IMR-90 (cell line): ENCODE data around the gene DENND1B. TPM values are rescaled to one million over a fixed set of nuclear protein-coding genes. Genes with fewer than 3 reads are reported as not detected.

ENCODE experiments used
- ATAC-seq: fragments of 200-7000 bp; cut with Tn5 transposase; 2 replicates; pipeline ENCODE4 v1.9.1; 2020; ENCODE audit warnings: low read depth, mild to moderate bottlenecking, moderate library complexity
- BruUV-seq: library from RNA; stranded (reverse); fragments of 400-500 nt; replicated peaks from 2 replicates; lab custom pipeline; 2021; lab: Mats Ljungman, UMichigan
- CTCF ChIA-PET: fragments of 300-600 bp; formaldehyde crosslinking; extraction: SDS; loops from one replicate; lab custom pipeline; 2021; ENCODE audit warnings: antibody characterized with exemption; lab: Yijun Ruan, JAX
- POLR2A ChIA-PET: fragments of 300-600 bp; sonication (Branson Sonifier 250); formaldehyde crosslinking; loops from one replicate; lab custom pipeline; 2022; ENCODE audit warnings: antibody characterized with exemption; ENCODE audit not compliant: unreplicated experiment; lab: Charles Lee
- DNase-seq: peaks from one replicate; pipeline ENCODE4 v3.0.0; 2013
- H2AFZ ChIP-seq: replicated peaks from 2 replicates; pipeline ENCODE3; 2013; ENCODE audit warnings: low read length, mild to moderate bottlenecking; ENCODE audit not compliant: poor library complexity
- H2AK5ac ChIP-seq: 2 replicates; pipeline ENCODE4 v1.6.1; 2013; ENCODE audit warnings: low read depth, low read length, inconsistent platforms
- H2AK9ac ChIP-seq: replicated peaks from 2 replicates; pipeline ENCODE3; 2013; ENCODE audit warnings: mild to moderate bottlenecking, low read depth, low read length, moderate library complexity; ENCODE audit not compliant: poor library complexity
- H2BK120ac ChIP-seq: 2 replicates; pipeline ENCODE4 v1.6.1; 2013; ENCODE audit warnings: low read depth, low read length, inconsistent platforms
- H2BK15ac ChIP-seq: 3 replicates; pipeline ENCODE4 v1.6.1; 2013; ENCODE audit warnings: low read depth, low read length, inconsistent platforms
- H2BK20ac ChIP-seq: 2 replicates; pipeline ENCODE4 v1.6.1; 2013; ENCODE audit warnings: low read depth, mild to moderate bottlenecking, inconsistent platforms, low read length, moderate library complexity
- H2BK5ac ChIP-seq: 2 replicates; pipeline ENCODE4 v1.6.1; 2013; ENCODE audit warnings: mild to moderate bottlenecking, low read depth, low read length, inconsistent platforms; ENCODE audit not compliant: poor library complexity, severe bottlenecking
- H3K14ac ChIP-seq: replicated peaks from 2 replicates; pipeline ENCODE4 v1.6.1; 2013; ENCODE audit warnings: low read depth, low read length, inconsistent platforms
- H3K18ac ChIP-seq: 2 replicates; pipeline ENCODE4 v1.6.1; 2013; ENCODE audit warnings: low read depth, low read length, control low read depth
- H3K23ac ChIP-seq: 2 replicates; pipeline ENCODE4 v1.6.1; 2013; ENCODE audit warnings: low read depth, low read length, inconsistent platforms
- H3K27ac ChIP-seq: 2 replicates; pipeline ENCODE4 v1.5.1; 2013; ENCODE audit warnings: mild to moderate bottlenecking, control low read depth, low read length; ENCODE audit not compliant: insufficient read depth
- H3K27me3 ChIP-seq: 2 replicates; pipeline ENCODE4 v1.6.1; 2013; ENCODE audit warnings: low read length; ENCODE audit not compliant: control insufficient read depth, insufficient read depth
- H3K36me3 ChIP-seq: 2 replicates; pipeline ENCODE4 v1.6.1; 2013; ENCODE audit warnings: low read length, mixed read lengths; ENCODE audit not compliant: control insufficient read depth, insufficient read depth
- H3K4ac ChIP-seq: 2 replicates; pipeline ENCODE4 v1.6.1; 2013; ENCODE audit warnings: low read depth, low read length, inconsistent platforms
- H3K4me1 ChIP-seq: 2 replicates; pipeline ENCODE4 v1.6.1; 2013; ENCODE audit warnings: low read length, mixed read lengths; ENCODE audit not compliant: control insufficient read depth, insufficient read depth
- H3K4me2 ChIP-seq: 2 replicates; pipeline ENCODE4 v1.6.1; 2013; ENCODE audit warnings: low read depth, mild to moderate bottlenecking, control low read depth, low read length, moderate library complexity
- H3K4me3 ChIP-seq: 2 replicates; pipeline ENCODE4 v1.5.1; 2013; ENCODE audit warnings: low read depth, mild to moderate bottlenecking, control low read depth, low read length, moderate library complexity; ENCODE audit not compliant: insufficient read depth
- H3K56ac ChIP-seq: 2 replicates; pipeline ENCODE4 v1.6.1; 2013; ENCODE audit warnings: low read length, inconsistent platforms; ENCODE audit not compliant: insufficient read depth; ENCODE audit errors: extremely low read depth
- H3K79me1 ChIP-seq, 2 experiments: 2 replicates each; pipeline ENCODE4 v1.6.1; 2013; ENCODE audit warnings: low read length in 2 of 2, inconsistent platforms in 1 of 2, low read depth in 1 of 2
- H3K9ac ChIP-seq: 2 replicates; pipeline ENCODE4 v1.6.1; 2013; ENCODE audit warnings: low read depth, low read length, control low read depth
- H3K9me1 ChIP-seq: 2 replicates; pipeline ENCODE4 v1.6.1; 2013; ENCODE audit warnings: low read length, inconsistent platforms; ENCODE audit not compliant: insufficient read depth
- H3K9me3 ChIP-seq: 2 replicates; pipeline ENCODE4 v1.6.1; 2013; ENCODE audit warnings: low read length; ENCODE audit not compliant: control insufficient read depth, insufficient read depth
- H4K20me1 ChIP-seq: 2 replicates; pipeline ENCODE4 v1.6.1; 2013; ENCODE audit warnings: low read length, inconsistent platforms; ENCODE audit not compliant: insufficient read depth
- H4K5ac ChIP-seq: 2 replicates; pipeline ENCODE4 v1.6.1; 2013; ENCODE audit warnings: mild to moderate bottlenecking, low read depth, low read length, control low read depth
- H4K8ac ChIP-seq, 2 experiments: 2 replicates each; pipeline ENCODE4 v1.6.1; 2013; ENCODE audit warnings: low read depth in 2 of 2, low read length in 2 of 2, control low read depth in 1 of 2, inconsistent platforms in 1 of 2
- H4K91ac ChIP-seq: 2 replicates; pipeline ENCODE4 v1.6.1; 2013; ENCODE audit warnings: low read depth, low read length, inconsistent platforms; ENCODE audit not compliant: insufficient read depth
- BHLHE40 ChIP-seq: fragments of 150-350 bp; IDR thresholded peaks from 2 replicates; pipeline ENCODE4 v1.6.1; 2016; ENCODE audit warnings: mild to moderate bottlenecking, low read depth, low read length
- CEBPB ChIP-seq: IDR thresholded peaks from 2 replicates; pipeline ENCODE4 v1.6.1; 2012; ENCODE audit warnings: low read depth, low read length, improper control_type of control experiment
- MAZ ChIP-seq: IDR thresholded peaks from 2 replicates; pipeline ENCODE4 v1.6.1; 2012; ENCODE audit warnings: low read depth, mild to moderate bottlenecking, low read length, improper control_type of control experiment, moderate library complexity, borderline replicate concordance
- RCOR1 ChIP-seq: IDR thresholded peaks from 2 replicates; pipeline ENCODE4 v1.6.1; 2012; ENCODE audit warnings: mild to moderate bottlenecking, low read length, improper control_type of control experiment; ENCODE audit not compliant: insufficient replicate concordance
- RFX5 ChIP-seq: IDR thresholded peaks from 2 replicates; pipeline ENCODE4 v1.8.0; 2012; ENCODE audit warnings: low read depth, mild to moderate bottlenecking, low read length, moderate library complexity
- WGBS, 2 experiments: methylation state at CpG; one replicate each; pipeline versions ENCODE4 v1.1.5 to v1.1.7; 2013; ENCODE audit warnings: missing lambda C conversion rate in 2 of 2; ENCODE audit not compliant: insufficient read length in 1 of 2; ENCODE audit errors: extremely low coverage in 2 of 2; 5-methylcytosine and 5-hydroxymethylcytosine counted together
- dilution Hi-C: fragments of 300-500 bp; cut with HindIII; formaldehyde crosslinking; loops from one replicate; pipeline ENCODE4 v1.14.3; 2018; ENCODE audit warnings: low sequenced_read_pairs; ENCODE audit not compliant: unreplicated experiment
- in situ Hi-C: fragments of 300-500 bp; cut with MboI; formaldehyde crosslinking; loops from 3 replicates; pipeline ENCODE4 v1.14.3; 2019; ENCODE audit warnings: low sequenced_read_pairs, inconsistent platforms, mixed read lengths
- intact Hi-C: fragments of 100-400 bp; cut with micrococcal nuclease; formaldehyde crosslinking; loops from 2 replicates; pipeline ENCODE4 v1.10.0; 2022
- polyA plus RNA-seq, 3 experiments: library from polyadenylated mRNA; depleted of rRNA; stranded (reverse); fragments of >200 nt; gene quantifications; 2 replicates each; pipeline ENCODE4 v1.2.3, GENCODE V29; 2012; ENCODE audit warnings: low replicate concordance in 1 of 3
- total RNA-seq: library from RNA; depleted of rRNA; stranded (reverse); fragments of >200 nt; gene quantifications from 2 replicates; pipeline ENCODE4 v1.2.3, GENCODE V29; 2012
- TF ChIP-seq, protein P1 (sequence below): fragments of 150-350 bp; IDR thresholded peaks from 2 replicates; pipeline ENCODE4 v1.6.1; 2017; ENCODE audit warnings: mild to moderate bottlenecking, antibody characterized with exemption, low read length, low read depth
- TF ChIP-seq, protein P2 (sequence below): conservative IDR thresholded peaks from 2 replicates; pipeline ENCODE4 v1.5.1; 2012; ENCODE audit warnings: mild to moderate bottlenecking, low read depth, low read length, improper control_type of control experiment
- TF ChIP-seq, protein P3 (sequence below): fragments of 150-350 bp; IDR thresholded peaks from 2 replicates; pipeline ENCODE4 v1.6.1; 2016; ENCODE audit warnings: low read depth, mild to moderate bottlenecking, low read length, moderate library complexity, borderline replicate concordance

The DENND1B gene
- total and polyA plus RNA-seq, 2 of the 4 experiments (the other 2 are of a cell fraction) = 4.0 to 24.2 TPM

DNA sequence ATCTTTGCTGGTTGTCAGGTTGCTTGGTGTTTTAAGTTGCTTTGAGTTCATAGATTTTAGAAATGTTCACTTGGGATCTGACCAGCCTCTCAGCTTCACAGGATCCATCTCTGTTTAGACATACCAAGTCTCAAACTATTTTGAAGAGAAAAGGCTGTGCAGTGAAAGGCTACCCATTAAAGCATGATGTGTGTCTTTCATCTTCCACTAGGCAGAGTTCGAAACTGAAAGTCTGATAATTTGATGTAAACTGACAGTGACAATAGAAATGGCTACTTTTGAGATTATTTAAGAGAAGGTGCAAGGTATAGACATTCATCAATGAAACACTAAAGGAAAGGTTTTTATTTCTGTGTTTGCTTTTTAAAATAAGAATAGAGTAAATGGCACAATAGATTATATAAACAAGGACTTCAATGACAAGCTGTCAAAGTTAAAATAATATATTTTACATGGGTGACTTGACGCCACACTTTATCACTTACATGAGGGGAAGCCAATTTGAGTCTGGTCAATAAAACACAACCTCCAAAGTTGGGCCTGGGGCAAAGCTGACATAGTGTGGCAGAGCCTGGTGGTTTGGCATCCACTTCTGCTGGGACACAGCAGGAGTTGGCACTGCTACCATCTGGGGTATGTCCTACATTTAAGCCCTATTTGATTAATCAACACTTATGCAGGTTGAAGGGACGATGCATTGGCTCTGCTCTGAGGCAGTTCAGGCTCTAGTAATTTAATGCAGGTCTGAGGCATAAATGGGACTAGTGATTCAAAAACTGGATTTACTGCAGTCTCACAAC, 309.6 kb downstream of the DENND1B start:
- no TSS peak for BruUV-seq
- no peaks in the 10 kb centered on the region for H4K20me1 ChIP-seq
- H3K23ac ChIP-seq = no peak overlapping the region
- H3K79me1 ChIP-seq = no peaks in the 10 kb centered on the region
- DNase-seq (no peak), ATAC-seq (no peak)
- dilution Hi-C loops = no loop called here
- H3K4me2 ChIP-seq = no peak overlapping the region
- in situ Hi-C loops = no loop called here
- H2AK9ac ChIP-seq = no peak overlapping the region
- no peak overlapping the region for H2BK5ac ChIP-seq
- TF ChIP-seq, protein P1, sequence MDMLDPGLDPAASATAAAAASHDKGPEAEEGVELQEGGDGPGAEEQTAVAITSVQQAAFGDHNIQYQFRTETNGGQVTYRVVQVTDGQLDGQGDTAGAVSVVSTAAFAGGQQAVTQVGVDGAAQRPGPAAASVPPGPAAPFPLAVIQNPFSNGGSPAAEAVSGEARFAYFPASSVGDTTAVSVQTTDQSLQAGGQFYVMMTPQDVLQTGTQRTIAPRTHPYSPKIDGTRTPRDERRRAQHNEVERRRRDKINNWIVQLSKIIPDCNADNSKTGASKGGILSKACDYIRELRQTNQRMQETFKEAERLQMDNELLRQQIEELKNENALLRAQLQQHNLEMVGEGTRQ = no peak
- TF ChIP-seq, protein P2, sequence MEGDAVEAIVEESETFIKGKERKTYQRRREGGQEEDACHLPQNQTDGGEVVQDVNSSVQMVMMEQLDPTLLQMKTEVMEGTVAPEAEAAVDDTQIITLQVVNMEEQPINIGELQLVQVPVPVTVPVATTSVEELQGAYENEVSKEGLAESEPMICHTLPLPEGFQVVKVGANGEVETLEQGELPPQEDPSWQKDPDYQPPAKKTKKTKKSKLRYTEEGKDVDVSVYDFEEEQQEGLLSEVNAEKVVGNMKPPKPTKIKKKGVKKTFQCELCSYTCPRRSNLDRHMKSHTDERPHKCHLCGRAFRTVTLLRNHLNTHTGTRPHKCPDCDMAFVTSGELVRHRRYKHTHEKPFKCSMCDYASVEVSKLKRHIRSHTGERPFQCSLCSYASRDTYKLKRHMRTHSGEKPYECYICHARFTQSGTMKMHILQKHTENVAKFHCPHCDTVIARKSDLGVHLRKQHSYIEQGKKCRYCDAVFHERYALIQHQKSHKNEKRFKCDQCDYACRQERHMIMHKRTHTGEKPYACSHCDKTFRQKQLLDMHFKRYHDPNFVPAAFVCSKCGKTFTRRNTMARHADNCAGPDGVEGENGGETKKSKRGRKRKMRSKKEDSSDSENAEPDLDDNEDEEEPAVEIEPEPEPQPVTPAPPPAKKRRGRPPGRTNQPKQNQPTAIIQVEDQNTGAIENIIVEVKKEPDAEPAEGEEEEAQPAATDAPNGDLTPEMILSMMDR = no peak
- TF ChIP-seq RFX5 (no peak), BHLHE40 (no peak), CEBPB (no peak), RCOR1 (no peak), MAZ (no peak)
- TF ChIP-seq, protein P3, sequence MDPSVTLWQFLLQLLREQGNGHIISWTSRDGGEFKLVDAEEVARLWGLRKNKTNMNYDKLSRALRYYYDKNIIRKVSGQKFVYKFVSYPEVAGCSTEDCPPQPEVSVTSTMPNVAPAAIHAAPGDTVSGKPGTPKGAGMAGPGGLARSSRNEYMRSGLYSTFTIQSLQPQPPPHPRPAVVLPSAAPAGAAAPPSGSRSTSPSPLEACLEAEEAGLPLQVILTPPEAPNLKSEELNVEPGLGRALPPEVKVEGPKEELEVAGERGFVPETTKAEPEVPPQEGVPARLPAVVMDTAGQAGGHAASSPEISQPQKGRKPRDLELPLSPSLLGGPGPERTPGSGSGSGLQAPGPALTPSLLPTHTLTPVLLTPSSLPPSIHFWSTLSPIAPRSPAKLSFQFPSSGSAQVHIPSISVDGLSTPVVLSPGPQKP = no peak
- ChIA-PET POLR2A (no interaction called here), CTCF (no interaction called here)
- H2BK20ac ChIP-seq = no peak overlapping the region
- H4K8ac ChIP-seq = no peak overlapping the region
- no peaks in the 10 kb centered on the region for H3K4me1 ChIP-seq
- H3K4ac ChIP-seq = no peak overlapping the region
- no peaks in the 10 kb centered on the region for H3K36me3 ChIP-seq
- H3K4me3 ChIP-seq = no peak overlapping the region
- H4K5ac ChIP-seq = no peak overlapping the region
- peaks cover 1% of the 10 kb centered on the region; the same call in 1 of the 2 replicates for H3K27me3 ChIP-seq
- H4K91ac ChIP-seq = no peak overlapping the region
- H2BK120ac ChIP-seq = no peak overlapping the region
- WGBS, 2 experiments = no CpG with 5 or more reads among the region's 3 CpGs
- no peak overlapping the region for H2AFZ ChIP-seq
- no peaks in the 10 kb centered on the region for H3K9me1 ChIP-seq
- no peak overlapping the region for H3K9ac ChIP-seq
- H3K18ac ChIP-seq = no peak overlapping the region
- intact Hi-C loops = no loop called here
- H3K14ac ChIP-seq = no peak overlapping the region
- H3K27ac ChIP-seq = no peak overlapping the region
- H3K9me3 ChIP-seq = no peaks in the 10 kb centered on the region
- H2AK5ac ChIP-seq = no peak overlapping the region
- no peak overlapping the region for H3K56ac ChIP-seq
- no peak overlapping the region for H2BK15ac ChIP-seq
